Measurements from ENCODE around the gene IFNL1.

DNA sequence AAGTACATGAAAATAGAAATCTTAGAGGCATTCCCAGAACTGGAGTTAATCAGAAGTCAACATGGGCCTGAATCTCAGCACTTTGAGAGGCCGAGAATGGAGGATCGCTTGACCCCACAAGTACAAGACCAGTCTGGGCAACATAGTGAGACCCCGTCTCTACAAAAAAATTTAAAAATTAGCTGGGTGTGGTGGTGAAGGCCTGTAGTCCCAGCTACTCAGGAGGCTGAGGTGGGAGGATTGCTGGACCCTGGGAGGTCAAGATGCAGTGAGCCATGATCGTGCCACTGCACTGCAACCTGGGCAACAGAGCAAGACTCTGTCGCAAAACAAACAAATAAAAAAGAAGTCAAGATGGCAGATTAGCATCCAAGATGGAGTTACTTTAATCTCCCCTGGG is 19.5 kb upstream of the IFNL1 start:
- TF ChIP-seq, protein P1, sequence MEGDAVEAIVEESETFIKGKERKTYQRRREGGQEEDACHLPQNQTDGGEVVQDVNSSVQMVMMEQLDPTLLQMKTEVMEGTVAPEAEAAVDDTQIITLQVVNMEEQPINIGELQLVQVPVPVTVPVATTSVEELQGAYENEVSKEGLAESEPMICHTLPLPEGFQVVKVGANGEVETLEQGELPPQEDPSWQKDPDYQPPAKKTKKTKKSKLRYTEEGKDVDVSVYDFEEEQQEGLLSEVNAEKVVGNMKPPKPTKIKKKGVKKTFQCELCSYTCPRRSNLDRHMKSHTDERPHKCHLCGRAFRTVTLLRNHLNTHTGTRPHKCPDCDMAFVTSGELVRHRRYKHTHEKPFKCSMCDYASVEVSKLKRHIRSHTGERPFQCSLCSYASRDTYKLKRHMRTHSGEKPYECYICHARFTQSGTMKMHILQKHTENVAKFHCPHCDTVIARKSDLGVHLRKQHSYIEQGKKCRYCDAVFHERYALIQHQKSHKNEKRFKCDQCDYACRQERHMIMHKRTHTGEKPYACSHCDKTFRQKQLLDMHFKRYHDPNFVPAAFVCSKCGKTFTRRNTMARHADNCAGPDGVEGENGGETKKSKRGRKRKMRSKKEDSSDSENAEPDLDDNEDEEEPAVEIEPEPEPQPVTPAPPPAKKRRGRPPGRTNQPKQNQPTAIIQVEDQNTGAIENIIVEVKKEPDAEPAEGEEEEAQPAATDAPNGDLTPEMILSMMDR (IDR thresholded peaks at IDR 0.05; ENCODE audit: low read depth, low read length, missing input control): no peak
- TF ChIP-seq YY1 (IDR thresholded peaks at IDR 0.05): no peak
- TF ChIP-seq, protein P2, sequence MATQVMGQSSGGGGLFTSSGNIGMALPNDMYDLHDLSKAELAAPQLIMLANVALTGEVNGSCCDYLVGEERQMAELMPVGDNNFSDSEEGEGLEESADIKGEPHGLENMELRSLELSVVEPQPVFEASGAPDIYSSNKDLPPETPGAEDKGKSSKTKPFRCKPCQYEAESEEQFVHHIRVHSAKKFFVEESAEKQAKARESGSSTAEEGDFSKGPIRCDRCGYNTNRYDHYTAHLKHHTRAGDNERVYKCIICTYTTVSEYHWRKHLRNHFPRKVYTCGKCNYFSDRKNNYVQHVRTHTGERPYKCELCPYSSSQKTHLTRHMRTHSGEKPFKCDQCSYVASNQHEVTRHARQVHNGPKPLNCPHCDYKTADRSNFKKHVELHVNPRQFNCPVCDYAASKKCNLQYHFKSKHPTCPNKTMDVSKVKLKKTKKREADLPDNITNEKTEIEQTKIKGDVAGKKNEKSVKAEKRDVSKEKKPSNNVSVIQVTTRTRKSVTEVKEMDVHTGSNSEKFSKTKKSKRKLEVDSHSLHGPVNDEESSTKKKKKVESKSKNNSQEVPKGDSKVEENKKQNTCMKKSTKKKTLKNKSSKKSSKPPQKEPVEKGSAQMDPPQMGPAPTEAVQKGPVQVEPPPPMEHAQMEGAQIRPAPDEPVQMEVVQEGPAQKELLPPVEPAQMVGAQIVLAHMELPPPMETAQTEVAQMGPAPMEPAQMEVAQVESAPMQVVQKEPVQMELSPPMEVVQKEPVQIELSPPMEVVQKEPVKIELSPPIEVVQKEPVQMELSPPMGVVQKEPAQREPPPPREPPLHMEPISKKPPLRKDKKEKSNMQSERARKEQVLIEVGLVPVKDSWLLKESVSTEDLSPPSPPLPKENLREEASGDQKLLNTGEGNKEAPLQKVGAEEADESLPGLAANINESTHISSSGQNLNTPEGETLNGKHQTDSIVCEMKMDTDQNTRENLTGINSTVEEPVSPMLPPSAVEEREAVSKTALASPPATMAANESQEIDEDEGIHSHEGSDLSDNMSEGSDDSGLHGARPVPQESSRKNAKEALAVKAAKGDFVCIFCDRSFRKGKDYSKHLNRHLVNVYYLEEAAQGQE (IDR thresholded peaks at IDR 0.05): no peak
- TF ChIP-seq, protein P3, sequence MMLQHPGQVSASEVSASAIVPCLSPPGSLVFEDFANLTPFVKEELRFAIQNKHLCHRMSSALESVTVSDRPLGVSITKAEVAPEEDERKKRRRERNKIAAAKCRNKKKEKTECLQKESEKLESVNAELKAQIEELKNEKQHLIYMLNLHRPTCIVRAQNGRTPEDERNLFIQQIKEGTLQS (IDR thresholded peaks at IDR 0.05): no peak
